ENCODE data around the gene CRB2.

- TF ChIP-seq POLR2AphosphoS5 (IDR thresholded peaks at IDR 0.05; ENCODE audit: borderline replicate concordance, low read depth, low read length) = no peak
- TF ChIP-seq EZH2 (IDR thresholded peaks at IDR 0.05) = no peak
- TF ChIP-seq FOXP2 (optimal IDR thresholded peaks at IDR 0.05; ENCODE audit: control extremely low read depth, extremely low read length, insufficient read depth) = no peak
Observed at GRCh38 chr9:123336449-123336848, 19.5 kb upstream of the CRB2 start.
